NCI-H526 treated with DMSO at 0.1 percent for 48 hours (cell line): ENCODE data around the gene RER1.
A peak's percentile ranks its signal among the peaks of the same experiment; 100 is the strongest.

Source experiments
- DNase-seq: peaks from one replicate; lab custom pipeline; 2025; lab: John Stamatoyannopoulos, UW

RER1 gene

GRCh38 chr1:2353551-2354438 is 37.8 kb upstream of the RER1 start:
- no peak for DNase-seq

DNA sequence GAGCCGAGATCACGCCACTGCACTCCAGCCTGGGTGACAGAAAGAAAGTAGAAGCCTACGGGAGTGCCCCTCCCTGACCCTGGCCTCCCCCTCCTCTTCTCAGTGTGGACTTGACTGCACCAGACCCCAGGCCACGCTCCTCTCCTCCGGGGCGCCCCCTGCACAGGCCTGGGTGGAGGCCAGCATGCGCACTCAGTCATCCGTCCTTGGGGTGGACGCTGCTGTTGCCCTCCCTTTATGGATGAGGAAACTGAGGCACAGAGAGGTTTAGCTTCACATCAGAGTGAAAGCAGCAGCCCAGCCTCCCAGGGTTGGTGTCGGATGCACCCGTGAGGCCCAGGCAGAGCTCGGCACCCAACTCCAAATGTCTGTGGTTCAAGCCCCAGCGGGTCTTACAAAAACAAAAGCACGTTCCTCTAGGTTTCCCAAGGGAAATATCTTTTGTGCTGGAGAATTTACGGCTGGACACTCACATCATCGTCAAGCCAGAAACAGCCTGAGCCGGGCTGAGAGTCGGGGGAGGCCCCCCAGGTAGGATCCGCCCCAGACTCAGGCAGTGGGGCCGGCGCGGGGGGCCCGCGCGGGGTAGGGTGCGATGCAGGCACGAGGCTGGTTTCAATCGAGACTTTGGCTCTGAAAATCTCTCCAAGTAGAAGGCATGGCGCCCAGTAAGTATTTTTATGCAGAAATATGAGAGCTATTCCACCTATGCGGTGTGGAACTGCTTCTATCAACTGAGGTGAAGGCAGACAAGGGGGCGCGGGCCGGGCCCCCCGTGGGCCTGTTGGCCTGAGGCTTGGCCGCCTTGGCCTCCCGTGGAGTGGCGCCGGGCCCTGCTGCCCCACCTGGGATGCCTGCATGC is 36.9 kb upstream of the RER1 start:
- DNase-seq, result no peak

- DNase-seq, result no peak
These were observed 36.0 kb upstream of the RER1 start for GRCh38 chr1:2355373-2356261.

GRCh38 chr1:2356401-2356800 is 35.2 kb upstream of the RER1 start:
- DNase-seq, result no peak

DNA sequence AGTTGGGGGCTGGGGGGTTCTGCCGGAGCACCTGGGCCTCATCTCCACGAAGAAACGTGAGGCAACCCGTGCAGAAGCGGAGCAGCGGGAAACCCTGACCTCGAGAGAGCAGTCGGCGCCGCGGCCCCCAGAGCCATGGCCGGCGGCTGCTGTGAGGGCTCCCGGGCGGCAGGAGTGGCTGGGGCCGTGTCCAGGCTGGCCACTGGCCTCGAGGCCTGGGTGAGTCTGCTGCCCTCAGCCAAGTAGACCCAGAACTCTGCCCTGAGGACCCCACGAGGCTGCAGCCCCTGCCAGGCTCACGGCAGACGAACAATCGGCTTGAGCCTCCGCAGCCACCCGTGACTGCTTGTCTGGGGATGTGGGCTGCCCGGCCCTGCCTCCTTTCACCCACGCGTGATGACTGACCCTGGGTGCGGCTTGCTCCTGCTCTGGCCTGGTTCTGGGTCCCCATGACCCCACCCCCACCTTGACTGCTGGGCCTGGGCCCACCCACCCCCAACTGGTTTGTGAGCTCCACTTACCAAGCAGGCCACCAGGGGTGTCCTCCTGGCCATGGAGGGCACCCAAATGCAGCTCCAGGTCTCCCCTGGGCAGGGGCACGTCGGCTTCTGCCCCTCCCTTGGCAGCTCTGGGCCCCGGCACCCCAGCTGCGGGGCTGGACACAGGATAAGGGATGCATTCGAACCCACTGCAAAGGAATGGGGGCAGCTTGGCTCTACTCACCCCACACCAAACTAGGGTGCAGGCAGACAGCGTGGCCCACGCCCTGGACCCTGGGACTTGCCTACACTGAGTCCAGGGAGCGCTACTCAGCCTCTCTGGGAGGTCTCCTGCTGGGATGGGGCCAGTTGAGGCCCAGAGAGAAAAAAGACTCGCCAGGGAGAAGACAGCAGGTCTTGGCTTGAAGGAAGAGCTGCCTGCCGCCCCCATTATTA is 34.5 kb upstream of the RER1 start:
- no peak for DNase-seq

DNA sequence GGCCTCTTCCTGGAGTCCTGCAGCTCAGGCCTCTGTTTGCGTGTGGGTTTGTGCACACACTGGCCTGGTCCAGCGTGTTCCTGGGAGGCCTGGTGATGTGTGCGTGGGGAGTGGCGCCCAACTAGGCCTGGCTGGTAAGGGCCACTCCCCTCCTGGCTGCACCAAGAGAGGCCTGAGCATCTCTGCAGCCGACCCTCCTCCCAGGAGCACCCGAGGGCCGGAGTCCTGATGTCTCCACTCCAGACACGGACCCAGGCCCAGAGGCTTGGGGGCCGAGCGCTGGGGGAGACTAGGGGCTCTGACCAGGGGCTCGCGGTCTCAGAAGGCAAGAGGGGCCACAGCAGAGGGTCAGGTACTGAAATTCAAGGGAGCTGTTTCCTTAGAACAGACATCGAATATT is 33.6 kb upstream of the RER1 start:
- no peak for DNase-seq

- DNase-seq, result no peak
These were observed 32.7 kb upstream of the RER1 start for GRCh38 chr1:2358651-2359640.

DNA sequence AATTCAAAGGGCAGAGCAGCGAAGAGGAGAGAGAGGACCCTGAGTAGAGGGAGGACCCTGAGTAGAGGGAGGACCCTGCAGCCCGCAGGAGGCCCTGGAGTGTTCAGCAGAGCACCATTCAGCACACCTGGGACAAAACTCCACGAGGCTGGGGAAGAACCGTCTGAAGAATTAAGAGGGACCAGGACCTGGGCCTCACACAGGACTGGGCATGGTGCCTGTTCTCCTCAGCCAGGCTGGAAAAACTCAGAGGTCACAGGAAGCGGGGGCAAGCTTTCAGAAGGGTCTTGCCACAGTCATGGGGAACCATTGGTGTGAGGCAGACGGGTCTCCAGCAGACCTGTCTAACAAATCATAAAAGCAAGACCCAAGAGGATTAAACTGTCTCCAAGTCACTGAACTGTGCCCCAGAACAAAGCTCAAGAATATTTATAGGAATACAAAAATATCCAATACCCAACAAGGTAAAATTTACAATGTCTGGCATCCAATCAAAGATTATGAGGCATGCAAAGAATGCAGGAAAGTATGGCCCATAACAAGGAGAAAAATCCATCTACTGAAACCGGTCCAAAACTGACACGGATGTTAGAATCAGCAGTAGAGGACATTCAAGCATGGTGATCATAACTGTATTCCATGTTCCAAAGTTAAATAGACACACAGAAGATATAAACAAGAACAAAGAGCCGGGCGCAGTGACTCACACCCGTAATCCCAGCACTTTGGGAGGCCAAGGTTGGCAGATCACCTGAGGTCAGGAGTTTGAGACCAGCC is 30.9 kb upstream of the RER1 start:
- DNase-seq, result no peak

GRCh38 chr1:2363847-2364513 is 27.7 kb upstream of the RER1 start:
- no peak for DNase-seq

- no peak for DNase-seq
These were observed 23.4 kb upstream of the RER1 start for GRCh38 chr1:2368053-2368744.

- DNase-seq, result no peak
These were observed 18.8 kb upstream of the RER1 start for GRCh38 chr1:2372551-2373490.

DNA sequence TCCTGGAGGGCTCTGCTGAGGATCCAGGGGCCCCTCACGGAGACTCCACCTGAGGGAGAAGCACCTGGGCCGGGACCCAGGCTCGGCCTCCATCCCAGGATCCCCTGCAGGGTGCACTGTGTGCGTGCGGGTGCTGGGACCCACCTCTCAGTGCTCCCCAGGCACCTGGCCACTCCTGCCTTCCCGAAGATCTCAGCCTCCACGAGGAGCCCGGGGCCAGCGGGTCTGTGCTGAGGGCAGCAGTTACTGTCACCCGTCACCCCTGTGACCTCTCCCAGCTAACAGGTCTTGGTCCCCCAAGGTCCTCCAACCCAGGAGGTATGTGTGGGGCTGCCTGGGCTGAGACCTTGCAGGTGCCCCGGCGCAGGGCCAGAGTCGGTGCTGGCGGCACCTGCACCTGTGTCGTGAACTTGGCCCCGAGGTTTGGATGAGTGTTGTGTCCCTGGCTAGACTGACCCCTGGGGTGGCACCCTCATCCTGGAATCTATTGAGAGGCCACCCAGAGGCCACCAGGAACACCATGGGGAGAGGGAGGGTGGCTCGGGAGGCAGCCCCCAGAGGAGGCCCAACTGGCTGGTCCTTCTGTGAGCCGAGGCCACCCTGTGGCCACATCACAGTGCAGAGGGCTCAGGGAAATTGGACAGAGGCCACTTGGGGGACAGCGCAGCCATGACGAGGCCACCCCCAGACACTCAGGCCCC is 17.9 kb upstream of the RER1 start:
- DNase-seq, result no peak

DNA sequence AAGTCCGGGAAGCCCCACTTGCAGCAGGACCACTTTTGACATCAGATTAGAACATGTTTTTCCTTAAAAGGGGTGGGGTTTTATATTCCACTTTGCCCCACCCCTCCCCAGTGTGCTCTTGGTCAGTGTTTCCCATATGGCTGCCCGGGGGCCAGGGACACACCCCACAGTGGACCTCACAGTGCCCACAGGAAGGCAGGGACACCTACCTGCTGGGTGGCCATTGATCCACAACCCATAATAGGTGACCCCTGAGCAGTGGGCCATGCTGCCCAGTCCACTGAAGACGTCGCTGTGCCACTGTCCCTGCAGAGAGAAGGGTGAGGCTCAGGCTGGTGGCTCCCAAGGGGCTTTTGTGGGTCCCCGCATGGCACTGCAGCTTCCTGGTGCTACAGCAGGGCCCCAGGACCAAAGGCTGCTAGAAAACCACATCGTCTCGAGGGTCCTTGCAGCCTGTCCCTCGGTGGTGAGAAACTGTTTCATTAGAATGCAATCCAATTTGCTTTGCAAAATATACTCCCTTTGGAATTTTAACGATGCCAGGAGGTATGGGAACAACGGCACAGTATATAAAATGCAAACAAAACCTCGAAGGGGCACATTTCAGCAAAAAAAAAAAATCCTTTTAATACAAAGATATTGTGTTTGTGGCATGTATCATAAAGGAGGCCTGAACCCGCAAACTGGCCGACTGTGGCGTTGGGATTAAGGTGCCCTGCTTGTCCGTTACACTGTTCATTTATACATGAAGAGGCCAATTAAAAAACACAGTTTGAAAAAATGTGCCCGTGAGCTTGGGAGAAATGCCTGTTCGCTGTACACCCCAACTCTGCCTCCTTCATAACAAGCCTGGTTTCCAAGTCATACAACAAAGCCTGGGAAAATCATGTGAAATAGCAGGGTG is 17.1 kb upstream of the RER1 start:
- peak; percentile 35 for DNase-seq

DNA sequence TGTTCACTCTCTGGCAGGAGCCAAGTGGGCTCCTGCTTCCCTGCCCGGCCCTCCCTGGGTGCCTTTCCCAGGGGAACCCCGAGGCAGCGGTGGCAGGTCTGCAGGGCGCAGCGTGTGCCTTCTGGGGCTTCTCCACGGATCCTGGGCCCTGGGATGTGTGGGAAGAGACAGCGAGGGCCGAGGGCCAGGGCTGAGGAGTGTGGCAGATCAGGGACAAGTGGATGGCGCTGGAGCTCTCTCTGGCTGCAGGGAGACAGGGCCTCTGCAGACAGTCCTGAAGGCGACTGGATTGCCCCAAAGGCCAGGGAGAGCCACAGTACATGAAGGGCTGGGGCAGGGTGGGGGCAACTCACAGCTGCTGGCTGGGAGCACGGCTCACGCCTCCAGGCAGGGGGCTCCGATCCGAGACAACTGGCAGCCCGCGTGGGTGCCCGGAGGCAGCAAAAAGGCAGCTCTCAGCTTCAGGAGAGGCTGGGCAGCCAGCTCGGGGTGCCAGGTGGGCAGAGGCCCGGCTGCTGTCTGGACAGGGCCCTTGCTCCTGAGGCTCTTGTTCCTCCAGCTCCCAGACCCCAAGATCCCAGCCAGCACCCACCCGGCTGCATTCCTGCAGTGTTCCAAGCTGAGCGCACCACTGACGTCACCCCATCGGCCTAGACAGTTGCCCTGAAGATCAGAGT is 16.3 kb upstream of the RER1 start:
- no peak for DNase-seq
